ENCODE measurements around the gene SYNPO2.
"Not testable (repeated sequence)": the region's sequence is repeated elsewhere in the genome, so short reads cannot be mapped to it uniquely, and the experiment has no call there.

DNA sequence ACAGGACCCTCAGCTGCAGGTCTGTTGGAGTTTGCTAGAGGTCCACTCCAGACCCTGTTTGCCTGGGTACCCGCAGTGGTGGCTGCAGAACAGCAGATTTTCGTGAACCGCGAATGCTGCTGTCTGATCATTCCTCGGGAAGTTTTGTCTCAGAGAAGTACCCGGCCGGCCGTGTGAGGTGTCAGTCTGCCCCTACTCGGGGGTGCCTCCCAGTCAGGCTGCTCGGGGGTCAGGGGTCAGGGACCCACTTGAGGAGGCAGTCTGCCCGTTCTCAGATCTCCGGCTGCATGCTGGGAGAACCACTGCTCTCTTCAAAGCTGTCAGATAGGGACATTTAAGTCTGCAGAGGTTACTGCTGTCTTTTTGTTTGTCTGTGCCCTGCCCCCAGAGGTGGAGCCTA, 178.5 kb downstream of the SYNPO2 start:
- TF ChIP-seq, protein P1, sequence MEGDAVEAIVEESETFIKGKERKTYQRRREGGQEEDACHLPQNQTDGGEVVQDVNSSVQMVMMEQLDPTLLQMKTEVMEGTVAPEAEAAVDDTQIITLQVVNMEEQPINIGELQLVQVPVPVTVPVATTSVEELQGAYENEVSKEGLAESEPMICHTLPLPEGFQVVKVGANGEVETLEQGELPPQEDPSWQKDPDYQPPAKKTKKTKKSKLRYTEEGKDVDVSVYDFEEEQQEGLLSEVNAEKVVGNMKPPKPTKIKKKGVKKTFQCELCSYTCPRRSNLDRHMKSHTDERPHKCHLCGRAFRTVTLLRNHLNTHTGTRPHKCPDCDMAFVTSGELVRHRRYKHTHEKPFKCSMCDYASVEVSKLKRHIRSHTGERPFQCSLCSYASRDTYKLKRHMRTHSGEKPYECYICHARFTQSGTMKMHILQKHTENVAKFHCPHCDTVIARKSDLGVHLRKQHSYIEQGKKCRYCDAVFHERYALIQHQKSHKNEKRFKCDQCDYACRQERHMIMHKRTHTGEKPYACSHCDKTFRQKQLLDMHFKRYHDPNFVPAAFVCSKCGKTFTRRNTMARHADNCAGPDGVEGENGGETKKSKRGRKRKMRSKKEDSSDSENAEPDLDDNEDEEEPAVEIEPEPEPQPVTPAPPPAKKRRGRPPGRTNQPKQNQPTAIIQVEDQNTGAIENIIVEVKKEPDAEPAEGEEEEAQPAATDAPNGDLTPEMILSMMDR (conservative IDR thresholded peaks at IDR 0.05; ENCODE audit: low read length), result not testable (repeated sequence)
- TF ChIP-seq EZH2phosphoT487 (IDR thresholded peaks at IDR 0.05; ENCODE audit: borderline replicate concordance), result not testable (repeated sequence)

All from Loucy (cell line).